GM12801 (cell line): ENCODE data around the gene MAD1L1.

ENCODE experiments used
- TF ChIP-seq, protein P1 (sequence below): IDR thresholded peaks from one replicate; pipeline ENCODE4 v1.5.1; 2011; ENCODE audit warnings: control low read depth; ENCODE audit not compliant: insufficient read length; ENCODE audit errors: extremely low read depth

The MAD1L1 gene

DNA sequence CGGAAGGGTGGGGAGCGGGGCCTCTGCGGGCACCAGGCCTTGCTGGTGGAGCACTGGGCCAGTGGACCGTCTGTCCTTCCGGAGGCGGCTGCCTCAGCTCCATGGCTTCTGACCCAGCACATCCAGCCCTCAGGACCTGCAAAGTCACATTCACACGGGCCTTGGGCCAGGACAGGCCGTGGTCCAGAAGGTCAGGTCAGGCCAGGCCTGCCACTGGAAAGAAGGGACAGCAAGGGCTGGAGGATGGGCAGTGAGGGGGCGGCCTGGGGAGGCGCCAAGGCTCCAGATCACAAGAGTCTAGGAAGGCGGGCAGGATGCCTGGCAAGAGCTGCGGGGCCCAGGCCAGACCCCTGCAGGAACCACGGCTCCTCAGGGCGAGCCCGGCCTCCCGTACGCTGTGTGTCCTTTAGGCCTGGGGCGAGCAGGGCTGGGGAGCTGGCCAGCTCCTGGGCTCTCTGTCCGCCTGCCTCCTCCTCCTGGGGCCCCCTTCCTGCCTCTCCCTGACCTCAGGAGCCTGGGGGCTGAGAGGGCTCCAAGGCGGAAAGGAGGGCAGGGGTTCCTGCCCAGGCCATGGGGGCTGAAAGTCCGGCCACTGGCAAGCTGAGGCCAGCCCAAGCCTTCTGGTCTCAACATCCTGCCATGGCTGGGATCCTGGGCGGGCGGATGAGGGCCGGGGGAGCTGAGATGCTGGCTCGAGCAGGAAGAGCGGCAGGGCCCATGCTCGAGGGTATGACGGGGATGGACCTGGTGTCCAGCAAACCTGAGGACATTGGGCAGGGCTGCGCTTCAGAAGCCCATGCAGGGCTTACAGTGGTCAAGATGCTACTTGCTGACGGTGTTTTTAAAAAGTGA is 336.9 kb downstream of the MAD1L1 start:
- TF ChIP-seq, protein P1, sequence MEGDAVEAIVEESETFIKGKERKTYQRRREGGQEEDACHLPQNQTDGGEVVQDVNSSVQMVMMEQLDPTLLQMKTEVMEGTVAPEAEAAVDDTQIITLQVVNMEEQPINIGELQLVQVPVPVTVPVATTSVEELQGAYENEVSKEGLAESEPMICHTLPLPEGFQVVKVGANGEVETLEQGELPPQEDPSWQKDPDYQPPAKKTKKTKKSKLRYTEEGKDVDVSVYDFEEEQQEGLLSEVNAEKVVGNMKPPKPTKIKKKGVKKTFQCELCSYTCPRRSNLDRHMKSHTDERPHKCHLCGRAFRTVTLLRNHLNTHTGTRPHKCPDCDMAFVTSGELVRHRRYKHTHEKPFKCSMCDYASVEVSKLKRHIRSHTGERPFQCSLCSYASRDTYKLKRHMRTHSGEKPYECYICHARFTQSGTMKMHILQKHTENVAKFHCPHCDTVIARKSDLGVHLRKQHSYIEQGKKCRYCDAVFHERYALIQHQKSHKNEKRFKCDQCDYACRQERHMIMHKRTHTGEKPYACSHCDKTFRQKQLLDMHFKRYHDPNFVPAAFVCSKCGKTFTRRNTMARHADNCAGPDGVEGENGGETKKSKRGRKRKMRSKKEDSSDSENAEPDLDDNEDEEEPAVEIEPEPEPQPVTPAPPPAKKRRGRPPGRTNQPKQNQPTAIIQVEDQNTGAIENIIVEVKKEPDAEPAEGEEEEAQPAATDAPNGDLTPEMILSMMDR, result no peak

DNA sequence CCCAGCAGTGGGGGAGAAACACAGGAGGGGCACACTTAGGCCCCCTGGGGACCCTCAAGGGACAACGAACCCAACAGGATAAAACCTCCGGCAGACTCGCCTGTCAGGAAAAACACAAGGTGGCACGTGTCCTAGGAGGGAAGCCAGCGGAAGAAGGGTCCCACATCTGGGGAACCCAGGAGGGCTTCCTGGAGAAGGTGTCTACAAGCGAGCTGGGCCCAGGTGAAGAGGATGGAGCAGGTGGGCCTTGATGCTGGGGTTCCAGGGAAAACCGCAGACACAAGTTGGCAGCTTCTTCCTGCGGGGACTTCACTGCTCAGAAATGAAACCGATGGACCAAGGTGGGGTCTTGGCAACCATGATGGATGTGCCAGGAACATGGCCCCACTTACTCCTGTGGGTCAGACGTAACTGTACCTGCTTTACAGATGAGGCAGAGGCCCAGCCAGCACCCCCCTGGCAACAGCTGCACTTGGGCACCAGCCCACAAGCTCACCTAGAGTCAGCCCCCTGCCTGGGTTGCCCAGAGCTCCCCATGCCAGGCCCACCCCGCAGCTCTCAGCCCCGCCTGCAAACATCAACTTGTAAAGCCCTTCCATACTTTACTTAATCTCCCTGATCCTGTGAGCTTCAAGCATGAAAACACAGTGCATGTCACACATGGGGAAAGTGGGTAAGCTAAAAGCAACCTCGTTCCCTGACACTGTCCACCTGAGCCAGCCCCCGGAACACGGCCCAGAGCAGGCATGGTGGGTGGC is 337.7 kb downstream of the MAD1L1 start:
- TF ChIP-seq, protein P1, result no peak

DNA sequence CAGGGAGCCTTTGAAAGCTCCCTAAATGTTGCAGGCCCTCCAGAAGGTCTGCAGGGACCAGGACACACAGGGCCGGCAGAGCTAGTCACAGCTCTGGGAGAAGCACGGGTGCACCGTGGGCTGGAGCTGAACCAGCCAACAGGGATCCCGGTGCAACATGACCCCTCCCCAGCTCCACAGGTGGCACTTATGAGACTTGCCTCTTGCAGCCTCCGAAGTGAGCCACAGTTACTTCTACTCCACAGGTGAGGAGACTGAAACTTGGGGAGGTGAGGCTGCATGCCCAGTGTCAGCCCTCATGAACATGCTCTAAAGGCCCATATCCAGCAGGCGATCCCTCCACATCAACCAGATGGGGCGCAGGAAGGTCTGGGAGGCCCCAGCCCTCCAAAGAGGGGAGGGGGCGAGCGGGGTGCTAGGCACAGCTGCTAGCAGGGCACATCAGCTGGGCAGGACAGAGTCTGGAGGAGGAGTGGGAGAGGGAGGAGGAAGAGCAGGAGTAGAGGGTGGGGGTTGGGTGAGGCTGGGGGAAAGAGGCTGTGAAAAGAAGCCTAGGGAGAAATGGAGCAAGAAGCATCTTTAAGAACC is 338.3 kb downstream of the MAD1L1 start:
- TF ChIP-seq, protein P1, result no peak

DNA sequence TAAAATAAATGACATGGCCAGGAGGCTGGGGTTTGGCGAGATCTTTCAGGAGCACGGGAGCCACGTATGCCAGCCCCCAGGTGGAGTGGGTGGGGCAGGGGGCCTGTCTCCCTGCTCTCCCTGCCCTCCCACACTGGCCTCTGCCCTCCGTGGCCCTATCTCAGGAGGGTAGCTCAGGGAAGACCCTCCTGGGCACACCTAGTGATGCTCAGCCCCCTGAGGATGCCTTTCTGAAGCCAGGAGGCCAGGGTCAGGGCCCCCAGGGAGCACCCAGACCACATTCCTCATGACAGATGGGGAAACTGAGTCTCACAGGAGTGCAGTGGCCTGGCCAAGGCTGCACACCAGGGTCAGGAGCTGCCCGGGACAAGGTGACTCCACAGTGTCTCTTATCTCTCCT is 339.3 kb downstream of the MAD1L1 start:
- TF ChIP-seq, protein P1, result no peak

DNA sequence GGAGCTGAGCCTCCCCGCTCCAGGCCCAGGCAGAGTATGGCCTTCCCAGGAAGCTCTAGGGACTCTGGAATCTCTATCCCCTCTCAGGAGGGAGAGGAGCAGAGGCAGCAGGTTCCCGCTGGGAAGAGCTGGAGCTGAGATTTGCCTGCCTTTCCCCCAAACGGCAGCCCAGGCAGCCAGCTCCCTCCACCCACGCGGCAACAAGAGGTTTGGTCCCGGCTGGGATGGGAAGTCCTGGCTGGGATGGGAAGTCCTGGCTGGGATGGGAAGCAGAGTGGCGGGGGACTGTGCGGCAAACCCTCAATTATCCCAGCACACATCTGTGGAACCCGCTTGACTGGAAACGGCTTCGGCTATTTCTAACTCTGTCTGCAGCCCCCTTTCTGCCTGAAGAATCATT is 339.7 kb downstream of the MAD1L1 start:
- TF ChIP-seq, protein P1, result no peak

DNA sequence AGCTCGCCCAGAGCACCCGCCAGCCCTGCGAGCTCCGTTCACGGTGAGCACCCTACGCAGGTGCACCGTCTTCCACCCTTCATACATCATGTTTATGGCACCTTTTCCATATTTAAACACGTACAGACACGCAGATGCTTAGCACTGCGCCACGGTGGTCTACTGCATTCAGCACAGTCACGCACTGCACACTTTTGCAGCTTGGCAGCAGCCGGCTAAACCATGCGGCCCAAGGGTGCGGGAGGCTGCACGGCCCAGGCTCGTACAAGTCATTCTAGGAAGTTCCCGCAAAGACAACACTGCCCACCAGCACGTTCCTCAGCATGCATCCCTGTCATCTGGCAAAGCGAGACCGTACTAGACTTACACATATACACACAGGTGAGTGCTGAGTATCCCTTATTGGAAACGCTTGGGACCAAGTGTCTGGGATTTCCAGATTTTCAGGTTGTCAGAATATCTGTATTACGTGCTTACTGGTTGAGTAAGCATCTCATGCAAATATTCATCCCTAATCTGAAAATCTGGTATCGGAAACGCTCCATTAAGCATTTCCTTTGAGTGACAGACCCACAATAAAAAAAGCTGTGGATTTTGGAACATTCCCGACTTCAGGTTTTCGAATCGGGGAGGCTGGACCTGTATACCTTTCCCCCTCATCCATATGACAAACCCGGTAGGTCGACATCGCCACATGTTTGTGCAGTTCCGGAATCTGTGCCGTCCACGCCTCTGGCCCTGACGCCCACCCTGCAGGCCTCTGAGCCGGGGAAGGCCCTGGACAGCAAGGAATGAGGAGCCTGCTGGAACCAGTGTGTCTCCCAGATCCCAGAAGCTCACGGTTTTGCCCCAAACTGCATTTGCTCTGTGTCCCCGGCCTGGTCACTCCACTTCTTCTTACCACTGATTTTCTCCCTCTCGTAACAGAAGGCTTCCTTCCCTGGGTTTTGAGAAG is 340.5 kb downstream of the MAD1L1 start:
- TF ChIP-seq, protein P1, result no peak
